SKM-1 (cell line): ENCODE measurements around the gene TBX3.

Experiments used
- DNase-seq: peaks from one replicate; lab custom pipeline; 2025; ENCODE audit not compliant: unreplicated experiment; lab: John Stamatoyannopoulos, UW

Gene TBX3

DNA sequence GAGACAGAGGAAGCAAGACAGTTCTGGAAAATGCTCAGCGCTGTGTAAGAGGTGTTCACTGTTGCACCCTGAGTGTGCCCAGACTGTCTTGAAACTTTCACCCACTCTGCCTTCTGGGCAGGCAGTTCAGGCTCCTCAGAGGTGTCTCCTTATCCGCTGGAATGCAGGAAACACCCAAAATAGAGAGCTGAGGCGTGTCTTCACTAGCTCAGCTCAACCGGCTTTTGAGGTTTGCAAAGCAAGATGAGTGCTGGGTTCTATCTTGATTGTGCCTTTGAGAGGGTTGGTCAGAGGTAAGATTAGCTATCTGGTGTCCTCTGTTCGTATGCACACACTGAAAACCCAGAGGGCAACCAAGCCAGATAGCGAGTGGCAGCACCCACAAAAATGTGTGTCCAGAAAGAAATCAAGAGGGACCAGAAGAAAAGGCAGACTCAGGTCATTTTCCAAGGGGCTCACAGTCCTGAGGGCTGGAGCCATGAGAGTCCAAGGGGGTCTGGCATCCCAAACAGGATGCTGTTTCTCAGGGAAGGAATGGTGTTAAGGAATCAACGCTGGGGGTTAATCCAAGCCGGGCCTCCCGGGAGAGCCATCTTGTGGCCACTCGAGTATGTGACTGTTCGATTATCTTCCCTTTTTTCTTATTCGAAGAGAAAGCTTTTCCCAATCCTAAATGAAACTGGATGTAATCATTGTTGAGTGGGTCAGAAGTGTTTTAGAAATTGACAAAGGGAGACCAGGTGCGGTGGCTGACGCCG lies 47.1 kb downstream of the TBX3 start:
- DNase-seq = no peak

DNA sequence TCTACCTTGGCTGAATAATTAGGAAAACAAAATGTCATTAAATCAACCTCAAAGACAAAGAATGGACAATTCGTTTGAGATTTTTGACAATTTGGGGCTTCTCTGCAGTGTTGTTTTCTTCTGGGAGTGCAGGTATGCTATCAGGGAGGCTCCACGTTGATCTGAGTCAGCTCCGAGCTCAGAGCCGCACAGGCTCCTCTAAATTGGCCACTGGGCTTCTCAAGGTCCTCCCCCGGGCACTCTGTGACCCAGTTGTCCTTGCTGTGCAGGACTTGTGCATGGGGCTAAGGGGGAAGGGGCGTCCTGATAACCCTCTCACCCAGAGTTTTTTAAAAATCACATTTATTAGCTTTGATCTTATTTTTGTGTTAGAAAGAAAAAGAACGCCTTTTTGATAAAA lies 52.7 kb downstream of the TBX3 start:
- DNase-seq = no peak

DNA sequence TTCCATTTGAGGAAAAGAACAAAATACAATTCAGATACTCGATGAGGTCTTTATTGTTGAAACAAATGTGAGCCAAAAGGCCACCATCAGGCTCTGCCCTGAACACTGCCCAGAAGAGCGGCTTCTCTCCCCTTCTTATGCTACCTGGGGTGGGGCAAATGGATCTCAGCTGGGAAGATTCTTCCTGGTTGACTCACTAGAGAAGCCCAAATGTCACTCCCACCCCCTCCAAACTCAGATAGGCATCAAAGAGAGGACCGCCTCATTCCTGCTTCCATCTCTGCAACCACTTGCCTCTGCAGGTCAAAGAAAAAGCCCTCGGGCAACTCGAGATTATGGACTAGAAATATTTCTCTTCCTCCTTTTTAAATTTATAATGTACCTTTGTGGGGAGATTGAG lies 55.8 kb downstream of the TBX3 start:
- DNase-seq = no peak

- no peak for DNase-seq
These were observed 56.6 kb downstream of the TBX3 start for GRCh38 chr12:114627393-114627792.

DNA sequence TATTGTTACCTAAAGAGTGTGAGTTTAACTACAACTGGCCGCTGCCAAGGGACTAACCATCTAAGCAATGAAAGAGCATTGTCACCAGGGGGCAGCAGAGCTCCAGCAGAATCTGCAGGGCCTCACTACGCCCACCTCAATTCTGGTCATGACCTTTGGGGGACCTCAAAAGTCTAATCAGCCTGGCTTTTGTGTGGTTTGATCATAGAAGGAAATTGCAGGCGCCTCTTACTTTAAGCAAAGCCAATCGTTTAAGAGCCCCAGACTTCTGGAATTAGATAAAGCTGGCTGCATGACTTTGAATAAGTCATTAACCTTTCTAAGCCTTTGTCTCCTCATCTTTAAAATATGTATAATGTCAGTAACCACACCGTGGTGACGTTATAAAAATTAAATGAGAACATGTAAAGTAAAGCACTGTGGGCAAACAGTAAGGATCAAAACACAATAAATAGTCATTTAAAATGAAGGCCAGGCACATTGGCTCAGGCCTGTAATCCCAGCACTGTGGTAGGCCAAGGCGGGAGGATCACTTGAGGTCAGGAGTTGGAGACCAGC lies 58.6 kb downstream of the TBX3 start:
- no peak for DNase-seq

DNA sequence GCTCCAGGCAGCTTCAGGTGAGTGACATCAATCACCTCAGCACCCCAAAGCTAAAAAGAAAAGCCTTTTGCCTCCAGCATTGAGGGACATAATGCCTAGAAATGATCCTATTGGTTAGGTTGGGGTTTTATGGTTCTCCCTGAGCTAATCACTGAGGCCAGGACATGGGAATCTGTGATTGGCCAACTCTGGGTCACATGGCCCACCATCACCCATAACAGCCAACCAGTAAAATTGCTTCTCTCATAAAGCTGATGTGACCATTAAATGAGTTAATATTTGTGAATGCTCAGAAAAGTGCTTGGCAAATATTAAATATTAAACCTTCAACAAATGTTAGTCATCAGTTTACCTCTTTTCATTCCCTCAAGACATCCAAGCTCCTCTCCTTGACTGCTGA lies 60.2 kb downstream of the TBX3 start:
- no peak for DNase-seq
